Osteocyte (in vitro differentiated cells): ENCODE data around the gene KRT79. TPM values are rescaled to one million over a fixed set of nuclear protein-coding genes. Genes with fewer than 3 reads are reported as not detected.

ENCODE experiments used
- DNase-seq: peaks from one replicate; pipeline ENCODE4 v3.0.0; 2021; ENCODE audit warnings: mixed read lengths; ENCODE audit not compliant: unreplicated experiment; ENCODE audit errors: extremely low spot score
- H3K27ac Mint-ChIP-seq: one replicate; pipeline ENCODE4 v1.8.0; 2021; ENCODE audit warnings: mild to moderate bottlenecking, mixed read lengths; ENCODE audit not compliant: unreplicated experiment
- H3K27me3 Mint-ChIP-seq: one replicate; pipeline ENCODE4 v1.8.0; 2021; ENCODE audit warnings: mixed read lengths; ENCODE audit not compliant: unreplicated experiment
- H3K36me3 Mint-ChIP-seq: one replicate; pipeline ENCODE4 v1.8.0; 2021; ENCODE audit warnings: mixed read lengths; ENCODE audit not compliant: unreplicated experiment
- H3K4me1 Mint-ChIP-seq: one replicate; pipeline ENCODE4 v1.8.0; 2021; ENCODE audit warnings: mixed read lengths; ENCODE audit not compliant: unreplicated experiment
- H3K4me3 Mint-ChIP-seq: one replicate; pipeline ENCODE4 v1.8.0; 2021; ENCODE audit warnings: mild to moderate bottlenecking, moderate library complexity, mixed read lengths; ENCODE audit not compliant: unreplicated experiment
- H3K9me3 Mint-ChIP-seq: one replicate; pipeline ENCODE4 v1.8.0; 2021; ENCODE audit warnings: mixed read lengths; ENCODE audit not compliant: unreplicated experiment
- CTCF ChIP-seq: fragments of 200-600 bp; sonication (generic); IDR thresholded peaks from 2 replicates; pipeline ENCODE4 v1.5.0; 2021; ENCODE audit warnings: antibody characterized with exemption, mild to moderate bottlenecking, moderate library complexity
- total RNA-seq: library from RNA; stranded (reverse); gene quantifications from 2 replicates; pipeline ENCODE4 v1.2.1, GENCODE V29; 2021

The KRT79 gene
- total RNA-seq, 1 donor from 2014 or later = not detected

GRCh38 chr12:52798671-52799504 lies 35.2 kb downstream of the KRT79 start:
- Mint-ChIP-seq H3K9me3 (no peaks in the 10 kb centered on the region), H3K27ac (no peak overlapping the region), H3K36me3 (no peaks in the 10 kb centered on the region), H3K27me3 (peaks cover 33% of the 10 kb centered on the region), H3K4me3 (no peak overlapping the region), H3K4me1 (no peaks in the 10 kb centered on the region)
- no peak for DNase-seq
- no peak for TF ChIP-seq CTCF

DNA sequence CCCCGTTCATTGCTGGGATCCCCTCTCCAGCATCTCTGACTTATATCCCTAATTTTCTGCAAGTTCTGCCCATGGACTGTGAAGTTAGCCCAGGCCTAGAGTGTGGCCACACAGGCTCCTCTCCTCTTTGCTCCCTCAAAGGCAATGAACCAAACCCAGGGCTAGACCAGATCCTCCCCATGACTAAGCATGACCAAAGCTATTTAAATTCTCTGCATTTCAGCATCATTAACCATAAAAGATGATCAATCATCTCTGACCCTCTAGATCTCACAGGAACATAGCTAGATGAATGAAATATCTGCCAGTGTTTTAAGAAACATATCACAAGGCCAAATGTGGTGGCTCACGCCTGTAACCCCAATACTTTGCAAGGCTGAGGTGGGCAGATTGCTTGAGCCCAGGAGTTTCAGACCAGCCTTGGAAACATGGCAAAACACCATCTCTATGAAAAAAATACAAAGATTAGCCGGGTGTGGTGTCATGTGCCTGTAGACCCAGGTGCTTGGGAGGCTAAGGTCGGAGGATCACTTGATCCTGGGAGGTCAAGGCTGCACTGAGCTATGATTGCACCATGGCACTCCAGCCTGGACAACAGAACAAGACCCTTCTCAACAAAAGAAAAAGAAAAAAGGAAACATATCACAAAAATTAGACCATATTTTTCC lies 36.0 kb downstream of the KRT79 start:
- Mint-ChIP-seq H3K36me3 (no peaks in the 10 kb centered on the region), H3K27ac (no peak overlapping the region), H3K9me3 (no peaks in the 10 kb centered on the region), H3K4me1 (no peaks in the 10 kb centered on the region), H3K4me3 (no peak overlapping the region), H3K27me3 (peaks cover 36% of the 10 kb centered on the region)
- no peak for TF ChIP-seq CTCF
- no peak for DNase-seq

- DNase-seq = no peak
- TF ChIP-seq CTCF = no peak
- no peaks in the 10 kb centered on the region for H3K4me1 Mint-ChIP-seq
Observed at GRCh38 chr12:52797529-52797894, 36.6 kb downstream of the KRT79 start.

DNA sequence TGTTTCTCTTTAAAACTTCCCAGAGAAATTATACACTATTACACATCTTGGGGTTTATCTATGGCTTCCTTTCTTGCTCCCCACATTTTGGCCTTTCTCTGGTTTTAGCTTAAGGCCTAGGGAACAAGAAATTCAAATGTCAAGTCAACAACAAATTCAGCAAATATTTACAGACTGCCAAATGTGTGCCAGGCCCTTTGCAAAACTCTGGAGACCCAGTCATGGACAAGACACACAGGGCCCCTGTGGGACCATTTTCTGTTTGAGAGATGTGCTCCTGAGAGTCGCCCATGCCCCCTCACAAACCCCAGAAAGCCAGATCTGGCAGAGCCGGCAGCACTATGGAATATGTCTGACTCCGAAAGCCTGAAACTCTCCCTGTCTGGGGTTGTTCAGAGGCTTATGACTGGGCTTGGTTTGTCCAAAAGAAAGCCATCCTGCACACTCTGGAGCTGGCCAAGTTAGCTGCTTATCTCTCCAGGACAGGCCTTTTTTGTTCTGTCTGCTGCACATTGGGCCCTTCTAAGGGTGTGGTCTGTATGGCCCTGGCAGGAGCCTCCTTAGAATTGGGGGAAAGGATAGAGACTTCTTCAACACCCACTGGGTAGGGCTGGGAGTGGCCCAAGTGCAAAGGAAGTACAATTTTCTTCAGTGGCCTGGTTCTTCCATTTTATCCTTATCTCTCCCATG lies 37.1 kb downstream of the KRT79 start:
- no peak for DNase-seq
- H3K27ac Mint-ChIP-seq = no peak overlapping the region
- H3K9me3 Mint-ChIP-seq = no peaks in the 10 kb centered on the region
- H3K4me1 Mint-ChIP-seq = no peaks in the 10 kb centered on the region
- no peaks in the 10 kb centered on the region for H3K36me3 Mint-ChIP-seq
- no peak overlapping the region for H3K4me3 Mint-ChIP-seq
- peaks cover 30% of the 10 kb centered on the region for H3K27me3 Mint-ChIP-seq
- TF ChIP-seq CTCF = no peak

More at GRCh38 chr12:52797529-52797894, 36.6 kb downstream of the KRT79 start:
- Mint-ChIP-seq H3K27ac (no peak overlapping the region), H3K36me3 (no peaks in the 10 kb centered on the region), H3K4me3 (no peak overlapping the region), H3K9me3 (no peaks in the 10 kb centered on the region), H3K27me3 (peaks cover 33% of the 10 kb centered on the region)

DNA sequence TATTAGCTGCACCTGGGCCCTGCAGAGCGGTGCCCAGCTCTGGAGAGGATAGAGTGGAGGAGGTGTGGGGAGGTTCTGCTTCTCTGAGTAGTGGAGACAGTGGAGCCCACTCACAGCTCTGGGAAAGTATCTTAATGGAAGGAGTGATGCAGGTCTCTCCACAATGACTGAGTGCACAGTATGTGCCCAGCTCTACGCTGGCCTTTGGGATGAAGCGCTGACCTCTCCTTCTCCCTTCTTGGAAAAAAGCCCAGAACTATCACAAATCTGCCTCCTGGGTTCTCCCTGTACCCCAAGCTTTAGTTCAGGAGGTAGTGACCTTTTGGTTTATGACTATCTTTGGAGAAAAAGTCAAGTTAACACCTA lies 37.7 kb downstream of the KRT79 start:
- no peak overlapping the region for H3K27ac Mint-ChIP-seq

More for the DNA sequence above, 37.7 kb downstream of the KRT79 start:
- Mint-ChIP-seq H3K36me3 (no peaks in the 10 kb centered on the region), H3K9me3 (no peaks in the 10 kb centered on the region), H3K27me3 (peaks cover 31% of the 10 kb centered on the region), H3K4me3 (no peak overlapping the region), H3K4me1 (no peaks in the 10 kb centered on the region)
- DNase-seq = no peak
- no peak for TF ChIP-seq CTCF
